Activated T-cell treated with anti-CD3 and anti-CD28 coated beads for 4 hours (primary cell): ENCODE data around the gene ARHGEF33.
"Not testable (repeated sequence)": the region's sequence is repeated elsewhere in the genome, so short reads cannot be mapped to it uniquely, and the experiment has no call there.

Experiments used
- DNase-seq: peaks from one replicate; pipeline ENCODE4 v3.0.0-alpha.2; 2020

Gene ARHGEF33

DNA sequence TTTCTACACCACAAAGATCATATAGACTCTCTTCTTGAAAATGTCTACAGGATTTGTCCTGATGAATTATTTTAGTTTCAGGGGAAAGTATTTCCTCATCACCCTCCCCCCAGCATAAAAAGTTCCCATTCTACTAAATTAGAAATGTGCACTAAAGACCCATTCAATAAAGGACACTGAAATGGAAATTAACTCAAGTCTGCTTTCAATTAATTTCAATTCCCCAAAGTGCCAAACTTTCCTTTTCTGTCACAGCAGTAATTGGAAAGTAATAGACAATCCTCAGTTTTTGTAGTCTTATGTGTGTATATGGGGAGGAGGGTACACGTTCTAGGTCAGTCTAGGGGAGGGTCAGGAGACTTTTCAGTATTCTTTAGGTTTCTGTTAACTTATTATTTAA, 21.5 kb downstream of the ARHGEF33 start:
- no peak for DNase-seq

GRCh38 chr2:38912619-38913018, 22.9 kb downstream of the ARHGEF33 start:
- no peak for DNase-seq

- no peak for DNase-seq
Observed at GRCh38 chr2:38922389-38922788, 32.7 kb downstream of the ARHGEF33 start.

DNA sequence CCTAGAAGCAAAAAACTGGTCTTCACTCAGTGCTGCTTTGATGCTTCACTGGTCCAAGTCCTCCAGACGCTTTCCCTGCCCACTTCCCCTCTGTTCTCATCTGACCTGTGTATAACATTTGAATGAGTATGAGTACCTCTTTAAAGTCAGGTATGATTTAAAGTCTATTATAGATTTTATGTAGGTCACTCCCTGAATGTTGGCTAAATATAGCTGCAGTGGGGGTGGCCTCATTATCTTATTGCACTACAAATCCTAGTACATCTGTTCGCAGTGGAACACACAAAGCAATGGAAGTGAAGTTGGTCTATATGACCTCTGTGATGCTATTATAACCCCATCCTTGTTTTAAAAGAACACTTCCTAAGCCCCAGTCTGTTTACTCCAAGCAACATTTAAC, 33.2 kb downstream of the ARHGEF33 start:
- DNase-seq, result no peak

DNA sequence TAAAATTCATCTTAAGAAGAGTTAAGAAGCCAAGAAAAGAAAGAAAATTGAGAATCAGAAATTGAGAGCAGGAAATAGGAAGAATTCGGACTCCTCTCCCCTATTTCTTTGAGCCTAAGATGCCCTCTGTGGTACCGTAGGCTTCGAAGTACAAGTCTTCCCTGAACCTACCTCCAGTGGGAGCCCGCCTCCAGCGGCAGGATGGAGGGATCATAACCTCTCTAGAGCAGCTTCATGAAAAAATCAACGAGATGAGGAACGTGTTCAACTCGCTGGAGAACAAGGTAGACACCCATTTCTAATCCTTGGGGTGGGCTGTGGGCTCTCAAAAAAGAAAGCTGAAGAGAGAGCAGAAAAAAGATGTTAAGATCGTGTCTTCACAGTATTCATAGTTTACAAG, 36.3 kb downstream of the ARHGEF33 start:
- no peak for DNase-seq

- no peak for DNase-seq
Observed at GRCh38 chr2:38930600-38930999, 40.9 kb downstream of the ARHGEF33 start.

DNA sequence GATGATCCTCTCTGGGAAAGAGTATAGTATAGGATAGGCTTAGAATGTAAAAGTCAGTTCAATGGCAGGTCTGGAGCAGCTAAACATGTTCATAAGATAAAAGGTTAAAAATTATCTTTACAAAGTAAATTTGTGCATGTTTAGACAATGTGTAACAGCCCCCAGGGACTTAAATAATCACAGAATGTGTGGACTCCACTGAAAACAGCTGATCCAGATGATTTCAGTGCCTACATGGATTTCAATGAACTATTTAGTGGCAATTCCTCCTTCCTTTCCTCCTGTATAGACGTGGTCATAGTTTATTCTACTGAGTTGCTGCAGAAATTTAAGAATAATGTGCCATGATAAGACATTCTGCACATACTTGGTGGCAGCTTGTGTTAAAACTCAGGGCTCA, 42.9 kb downstream of the ARHGEF33 start:
- DNase-seq, result no peak

- DNase-seq, result no peak
Observed at GRCh38 chr2:38933653-38934052, 44.0 kb downstream of the ARHGEF33 start.

DNA sequence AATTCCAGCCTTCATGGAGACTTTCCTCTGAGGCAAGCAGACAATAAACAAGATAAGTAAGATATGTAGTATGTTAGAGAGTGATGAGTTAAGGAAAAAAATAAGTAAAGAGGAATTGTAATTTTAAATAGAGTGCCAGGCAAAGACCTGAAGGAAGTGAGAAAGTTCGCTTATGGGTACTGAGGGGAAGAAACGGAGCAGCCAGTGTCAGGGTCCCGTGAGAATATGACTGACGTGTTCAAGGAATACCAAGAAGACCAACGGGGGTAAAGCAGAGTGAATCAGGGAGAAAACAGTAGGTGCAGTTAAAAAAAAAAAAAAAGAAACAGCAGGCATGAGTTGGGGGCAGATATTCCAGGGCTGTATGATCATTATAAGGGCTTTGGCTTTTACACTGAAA, 45.1 kb downstream of the ARHGEF33 start:
- DNase-seq, result no peak

DNA sequence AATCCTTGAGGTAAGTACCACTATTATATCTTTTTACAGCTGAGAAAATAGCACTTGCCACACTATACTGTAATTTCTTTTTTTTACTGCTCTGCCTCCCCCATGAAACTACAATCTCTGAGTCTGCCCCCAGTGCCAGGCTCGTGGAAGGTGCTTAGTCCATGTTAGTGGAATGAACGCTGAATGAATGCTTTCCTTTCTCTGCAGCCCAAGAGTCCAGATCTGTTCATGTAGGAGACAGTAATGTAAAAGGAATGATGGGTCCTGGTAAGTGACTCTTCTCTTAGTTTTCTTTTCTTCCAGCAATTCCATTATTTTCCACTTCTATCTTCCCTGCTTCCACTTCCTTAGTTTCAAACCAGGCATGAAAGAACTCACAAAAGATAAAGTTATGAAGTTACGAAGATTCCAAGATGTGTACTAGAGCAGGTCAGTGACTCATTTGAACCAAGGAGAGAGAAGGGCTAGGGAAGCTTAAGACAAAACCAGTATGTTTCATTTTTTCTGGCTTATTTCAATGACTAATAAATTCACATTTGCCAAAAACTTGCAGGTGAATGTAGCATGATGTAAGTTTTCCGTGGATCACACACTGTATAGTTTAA, 46.0 kb downstream of the ARHGEF33 start:
- DNase-seq, result no peak

DNA sequence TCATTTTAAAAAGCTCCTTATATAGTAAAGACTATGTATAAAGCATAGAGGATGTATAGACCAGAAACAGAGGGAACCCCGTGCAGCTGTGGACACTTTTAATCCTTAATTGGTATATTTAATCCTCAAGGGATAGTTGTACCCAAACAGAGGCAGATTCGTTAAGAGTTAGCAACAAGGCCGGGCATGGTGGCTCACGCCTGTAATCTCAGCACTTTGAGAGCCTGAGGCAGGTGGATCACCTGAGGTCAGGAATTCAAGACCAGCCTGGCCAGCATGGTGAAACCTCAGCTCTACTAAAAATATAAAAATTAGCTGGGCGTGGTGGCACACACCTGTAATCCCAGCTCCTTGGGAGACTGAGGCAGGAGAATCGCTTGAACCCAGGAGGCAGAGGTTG, 46.8 kb downstream of the ARHGEF33 start:
- DNase-seq, result not testable (repeated sequence)

DNA sequence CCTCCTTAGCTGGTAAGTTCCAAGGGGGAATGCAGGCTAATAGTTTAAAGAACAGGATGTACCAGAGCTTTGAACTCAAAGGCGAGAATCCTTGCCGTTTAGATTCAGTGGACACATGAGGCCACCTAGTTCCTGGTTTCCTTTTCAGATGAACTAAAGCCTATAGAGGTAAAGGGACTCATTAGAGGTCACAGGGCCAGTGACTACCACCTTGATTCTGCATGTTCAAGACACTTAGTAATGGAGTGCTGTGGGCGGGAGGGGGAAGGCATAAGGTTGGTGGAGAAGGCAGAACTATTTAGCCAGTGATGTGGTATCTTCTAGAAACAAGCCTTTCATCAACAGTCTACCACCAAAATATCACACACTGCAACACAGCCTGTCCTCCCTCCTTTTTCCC, 47.9 kb downstream of the ARHGEF33 start:
- DNase-seq, result no peak

DNA sequence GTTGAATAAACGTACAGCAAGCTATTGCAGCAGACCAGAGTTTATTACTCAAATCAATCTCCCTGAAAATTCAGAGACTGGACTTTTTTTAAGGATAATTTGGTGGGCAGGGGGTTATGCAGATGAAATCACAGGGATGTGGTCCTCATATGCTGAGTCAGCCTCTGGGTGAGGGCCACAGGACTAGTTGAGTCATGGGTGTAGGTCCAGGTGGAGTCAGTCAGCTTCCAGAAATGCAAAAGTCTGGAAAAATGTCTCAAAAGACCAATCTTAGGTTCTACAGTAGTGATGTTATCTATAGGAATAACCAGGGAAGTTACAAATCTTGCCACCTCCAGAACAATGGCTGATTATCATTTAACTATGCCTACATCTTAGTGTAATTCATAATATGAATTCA, 51.1 kb downstream of the ARHGEF33 start:
- DNase-seq, result no peak

DNA sequence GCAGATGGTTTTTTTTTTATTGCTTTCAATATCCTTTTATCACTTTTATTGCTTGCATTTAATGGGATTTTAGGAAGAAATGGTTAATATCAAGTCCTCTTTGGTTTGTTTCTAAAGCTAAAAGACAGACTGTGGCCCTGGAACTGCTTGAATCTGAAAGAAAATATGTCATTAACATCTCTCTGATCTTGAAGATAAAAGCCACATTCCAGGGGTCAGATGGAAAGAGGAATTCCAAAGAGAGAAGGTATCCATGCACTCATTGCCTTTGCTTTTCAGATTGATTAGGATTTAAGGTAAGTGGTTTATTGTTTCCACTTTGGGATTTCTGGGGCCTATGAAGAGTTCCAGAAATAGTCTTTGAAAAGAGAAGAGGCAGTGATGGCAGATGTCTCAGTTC, 54.1 kb downstream of the ARHGEF33 start:
- DNase-seq, result no peak

GRCh38 chr2:38945372-38945771, 55.7 kb downstream of the ARHGEF33 start:
- no peak for DNase-seq

DNA sequence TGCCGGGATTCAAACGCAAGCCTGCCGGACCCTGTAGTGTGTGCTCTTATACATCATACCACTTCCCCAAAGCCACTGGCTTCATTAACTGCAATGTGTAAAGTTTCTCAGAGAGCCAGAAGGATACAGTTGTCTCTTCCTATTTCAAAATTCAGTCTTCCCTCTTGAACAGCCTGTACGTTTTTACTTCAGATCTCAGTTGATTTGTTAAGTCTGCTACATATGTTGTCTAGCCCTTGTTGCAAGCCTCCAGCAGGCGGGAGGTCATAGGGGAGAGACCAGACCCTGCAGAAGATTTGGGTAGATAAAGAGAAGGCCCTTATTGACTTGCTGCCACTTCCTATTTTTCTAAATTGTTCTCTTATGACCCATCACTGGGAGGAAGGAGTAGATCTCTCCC, 56.2 kb downstream of the ARHGEF33 start:
- DNase-seq, result no peak

- peak; percentile 40 for DNase-seq
Observed at GRCh38 chr2:38947241-38948239, 57.9 kb downstream of the ARHGEF33 start.

- no peak for DNase-seq
Observed at GRCh38 chr2:38948387-38948882, 58.8 kb downstream of the ARHGEF33 start.

GRCh38 chr2:38948995-38949394, 59.3 kb downstream of the ARHGEF33 start:
- DNase-seq, result no peak

DNA sequence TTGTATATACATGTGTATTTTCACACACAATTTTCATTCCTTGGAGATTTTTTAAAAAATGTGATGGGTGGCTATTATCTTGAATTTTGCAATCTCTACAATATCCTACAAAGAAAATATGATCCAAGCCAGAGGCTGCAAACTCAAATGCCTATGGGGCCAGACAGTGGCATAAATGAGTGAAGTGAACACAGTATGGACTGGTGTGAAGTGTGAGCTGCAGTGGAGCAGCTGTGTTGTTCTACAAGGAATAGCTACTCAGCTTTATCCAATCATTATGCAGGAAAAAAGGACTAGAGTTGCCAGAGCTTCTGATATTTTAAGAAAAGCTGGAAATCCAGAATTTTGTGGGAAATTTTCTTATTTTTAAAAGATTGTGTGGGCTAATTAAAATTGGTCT, 62.1 kb downstream of the ARHGEF33 start:
- no peak for DNase-seq

- no peak for DNase-seq
Observed at GRCh38 chr2:38957972-38958371, 68.3 kb downstream of the ARHGEF33 start.

DNA sequence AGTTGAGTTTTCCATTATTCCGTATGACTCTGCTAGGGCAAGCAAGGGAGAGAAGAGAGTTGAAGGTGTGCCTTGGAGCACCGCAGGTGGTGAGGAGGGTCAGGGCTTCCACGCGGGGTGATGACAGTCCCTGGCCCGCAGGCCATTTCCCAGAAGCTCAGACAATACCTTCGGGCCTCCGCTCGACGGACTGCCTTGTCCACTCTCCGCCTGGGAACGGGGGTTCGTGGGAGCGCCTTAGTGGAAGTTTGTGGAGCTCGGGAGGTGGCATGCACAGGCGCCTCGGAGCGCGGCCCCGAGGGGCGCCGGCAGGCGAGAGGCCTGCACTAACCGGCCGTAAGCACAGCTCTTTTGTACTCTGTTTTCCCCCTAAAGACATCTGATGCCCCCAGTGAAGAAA, 69.8 kb downstream of the ARHGEF33 start:
- no peak for DNase-seq

DNA sequence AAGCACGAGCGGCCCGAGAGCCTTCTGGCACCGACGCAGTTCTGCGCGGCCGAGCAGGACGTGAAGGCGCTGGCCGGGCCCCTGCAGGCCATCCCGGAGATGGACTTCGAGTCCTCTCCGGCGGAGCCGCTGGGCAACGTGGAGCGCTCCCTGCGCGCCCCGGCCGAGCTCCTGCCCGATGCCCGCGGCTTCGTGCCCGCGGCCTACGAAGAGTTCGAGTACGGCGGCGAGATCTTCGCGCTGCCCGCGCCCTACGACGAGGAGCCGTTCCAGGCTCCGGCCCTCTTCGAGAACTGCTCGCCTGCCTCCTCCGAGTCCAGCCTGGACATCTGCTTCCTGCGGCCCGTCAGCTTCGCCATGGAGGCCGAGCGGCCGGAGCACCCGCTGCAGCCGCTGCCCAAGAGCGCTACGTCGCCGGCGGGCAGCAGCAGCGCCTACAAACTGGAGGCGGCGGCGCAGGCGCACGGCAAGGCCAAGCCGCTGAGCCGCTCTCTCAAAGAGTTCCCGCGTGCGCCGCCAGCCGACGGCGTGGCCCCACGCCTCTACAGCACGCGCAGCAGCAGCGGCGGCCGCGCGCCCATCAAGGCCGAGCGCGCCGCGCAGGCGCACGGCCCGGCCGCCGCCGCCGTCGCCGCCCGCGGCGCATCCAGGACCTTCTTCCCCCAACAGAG, 70.4 kb downstream of the ARHGEF33 start:
- DNase-seq, result peak; percentile 34
